ENCODE data around the gene GABPB1. TPM values are rescaled to one million over a fixed set of nuclear protein-coding genes. Genes with fewer than 3 reads are reported as not detected.

Gene GABPB1
- total RNA-seq, 1 donor from 2014 or later = 13.3 TPM

GRCh38 chr15:50229336-50229735 is 125.7 kb downstream of the GABPB1 start:
- intact Hi-C loops (cut with DNase I) = no loop called here
- DNase-seq (ENCODE audit: extremely low spot score in 2 of 2) = no peak
- H3K27me3 ChIP-seq = no peaks in the 10 kb centered on the region

DNA sequence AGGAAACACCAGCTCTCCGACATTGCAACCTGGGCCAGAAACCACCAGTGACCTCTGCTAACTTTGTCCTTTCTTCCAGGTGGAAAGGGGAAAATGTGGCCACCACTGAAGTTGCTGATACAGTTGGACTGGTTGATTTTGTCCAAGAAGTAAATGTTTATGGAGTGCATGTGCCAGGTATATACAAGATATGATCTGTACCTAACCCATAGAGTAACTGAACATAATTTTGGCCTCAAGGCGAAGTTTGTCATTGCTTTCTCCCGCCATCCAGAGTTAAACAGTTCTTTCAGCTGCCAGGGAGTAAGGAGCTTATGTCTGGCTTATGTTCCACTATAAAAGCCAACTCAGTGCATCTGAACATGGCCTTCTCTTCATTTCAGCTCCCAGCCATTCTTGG is 126.1 kb downstream of the GABPB1 start:
- H3K36me3 ChIP-seq = no peaks in the 10 kb centered on the region
- intact Hi-C loops (cut with DNase I) = no loop called here
- TF ChIP-seq CTCF (IDR thresholded peaks at IDR 0.05) = no peak
- TF ChIP-seq POLR2AphosphoS5 (IDR thresholded peaks at IDR 0.05; ENCODE audit: insufficient read depth in 1 of 2, low read depth in 1 of 2) = no peak
- no peak for TF ChIP-seq POLR2A (IDR thresholded peaks at IDR 0.05)
- no peak for DNase-seq (ENCODE audit: extremely low spot score in 2 of 2)
- no peaks in the 10 kb centered on the region for H3K4me1 ChIP-seq
- H3K27ac ChIP-seq = no peak overlapping the region
- no peak overlapping the region for H3K4me3 ChIP-seq
- no peaks in the 10 kb centered on the region for H3K27me3 ChIP-seq
- H3K9me3 ChIP-seq = no peaks in the 10 kb centered on the region

More at GRCh38 chr15:50229336-50229735, 125.7 kb downstream of the GABPB1 start:
- no peaks in the 10 kb centered on the region for H3K4me1 ChIP-seq
- TF ChIP-seq POLR2A (IDR thresholded peaks at IDR 0.05) (no peak), POLR2AphosphoS5 (IDR thresholded peaks at IDR 0.05; ENCODE audit: insufficient read depth in 1 of 2, low read depth in 1 of 2) (no peak), CTCF (IDR thresholded peaks at IDR 0.05) (no peak)
- no peak overlapping the region for H3K27ac ChIP-seq
- no peaks in the 10 kb centered on the region for H3K36me3 ChIP-seq
- no peaks in the 10 kb centered on the region for H3K9me3 ChIP-seq
- no peak overlapping the region for H3K4me3 ChIP-seq

DNA sequence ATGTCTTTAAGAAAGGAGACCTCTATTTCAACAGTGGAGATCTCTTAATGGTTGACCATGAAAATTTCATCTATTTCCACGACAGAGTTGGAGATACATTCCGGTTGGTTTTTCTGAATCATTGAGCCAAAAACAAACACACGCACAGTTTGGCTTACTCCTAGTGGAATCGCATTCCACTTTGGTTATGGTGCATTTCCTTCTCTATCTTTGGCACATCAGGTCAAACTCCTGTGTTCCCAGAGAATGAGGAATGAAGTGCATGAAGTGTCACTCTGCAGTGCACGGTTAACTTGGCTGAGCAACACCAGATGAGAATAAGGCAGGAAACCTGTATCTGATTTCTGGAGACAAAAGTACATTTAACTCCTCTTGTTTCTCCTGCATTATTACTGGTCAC is 127.9 kb downstream of the GABPB1 start:
- Histone ChIP-seq H3K4me1 (no peaks in the 10 kb centered on the region), H3K27me3 (no peaks in the 10 kb centered on the region), H3K9me3 (no peaks in the 10 kb centered on the region), H3K4me3 (no peak overlapping the region), H3K27ac (no peak overlapping the region), H3K36me3 (no peaks in the 10 kb centered on the region)
- no peak for DNase-seq (ENCODE audit: extremely low spot score in 2 of 2)
- TF ChIP-seq POLR2A (IDR thresholded peaks at IDR 0.05) (no peak), CTCF (IDR thresholded peaks at IDR 0.05) (no peak), POLR2AphosphoS5 (IDR thresholded peaks at IDR 0.05; ENCODE audit: insufficient read depth in 1 of 2, low read depth in 1 of 2) (no peak)
- intact Hi-C loops (cut with DNase I) = no loop called here

DNA sequence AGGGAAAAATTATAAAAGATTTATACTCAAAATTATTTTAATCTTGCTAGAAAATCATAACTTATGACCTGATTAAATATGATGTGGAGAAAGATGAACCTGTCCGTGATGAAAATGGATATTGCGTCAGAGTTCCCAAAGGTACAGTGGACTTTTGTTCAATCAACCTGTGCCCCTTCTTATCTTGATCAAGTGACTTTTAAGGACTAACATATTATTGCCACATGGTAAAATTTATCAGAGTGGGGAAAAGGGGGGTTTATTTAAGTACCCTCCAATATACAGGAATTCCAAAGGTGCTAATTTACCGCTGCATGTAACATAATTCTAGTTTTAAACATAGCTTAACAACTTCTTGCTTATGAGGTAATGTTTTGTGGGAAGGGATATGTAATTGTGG is 129.1 kb downstream of the GABPB1 start:
- Histone ChIP-seq H3K27me3 (no peaks in the 10 kb centered on the region), H3K36me3 (no peaks in the 10 kb centered on the region), H3K27ac (no peak overlapping the region), H3K4me3 (no peak overlapping the region), H3K4me1 (no peaks in the 10 kb centered on the region), H3K9me3 (no peaks in the 10 kb centered on the region)
- intact Hi-C loops (cut with DNase I) = no loop called here
- no peak for DNase-seq (ENCODE audit: extremely low spot score in 2 of 2)
- TF ChIP-seq POLR2A (IDR thresholded peaks at IDR 0.05) (no peak), POLR2AphosphoS5 (IDR thresholded peaks at IDR 0.05; ENCODE audit: insufficient read depth in 1 of 2, low read depth in 1 of 2) (no peak), CTCF (IDR thresholded peaks at IDR 0.05) (no peak)

Small RNA genes within 50 kb of the gene (small RNA-seq; reads per million reads assigned to genes)
- gene RNU6-94P = not detected

Other genes with a start within 250 kb of the GABPB1 start
- gene ATP8B4, start 236.0 kb downstream of the GABPB1 start, total RNA-seq = 9.8 TPM
- 3.2 TPM for gene SLC27A2, start 173.0 kb downstream of the GABPB1 start, total RNA-seq
- 0.49 TPM for gene HDC, start 89.5 kb downstream of the GABPB1 start, total RNA-seq
- 33.9 TPM for gene USP8, start 69.2 kb upstream of the GABPB1 start, total RNA-seq
- not detected for gene USP50, start 191.5 kb upstream of the GABPB1 start, total RNA-seq